Thoracic aorta (tissue), 2 donors: ENCODE data around the gene ABCC1. TPM values are rescaled to one million over a fixed set of nuclear protein-coding genes. Genes with fewer than 3 reads are reported as not detected.
"Not testable (repeated sequence)": the region's sequence is repeated elsewhere in the genome, so short reads cannot be mapped to it uniquely, and the experiment has no call there.

Source experiments
- ATAC-seq: fragments of 150-250 bp; one replicate; pipeline ENCODE4 v1.8.0; 2017; ENCODE audit warnings: low read depth; ENCODE audit not compliant: insufficient number of reproducible peaks, low FRiP score
- DNase-seq: peaks from one replicate; pipeline ENCODE4 v3.0.0-alpha.2; 2020; ENCODE audit warnings: low spot score
- H3K27ac ChIP-seq, 2 donors: fragments of 200-600 bp; sonication (generic); 1 replicate in 1 of 2; 2 replicates in 1 of 2; pipeline ENCODE4 v1.5.1; 2016; ENCODE audit warnings: mild to moderate bottlenecking in 2 of 2, moderate library complexity in 2 of 2
- H3K27me3 ChIP-seq: fragments of 200-600 bp; sonication (generic); replicated peaks from 2 replicates; pipeline ENCODE4 v1.6.0; 2016; ENCODE audit warnings: mild to moderate bottlenecking; ENCODE audit not compliant: insufficient read depth
- H3K36me3 ChIP-seq: fragments of 200-600 bp; sonication (generic); one replicate; pipeline ENCODE4 v1.5.1; 2016
- H3K4me1 ChIP-seq, 2 donors: fragments of 200-600 bp; sonication (generic); 1 replicate in 1 of 2; 2 replicates in 1 of 2; pipeline versions ENCODE4 v1.5.1 to v1.6.0; 2016; ENCODE audit warnings: low read depth in 2 of 2, mild to moderate bottlenecking in 1 of 2; ENCODE audit not compliant: control insufficient read depth in 1 of 2
- H3K4me3 ChIP-seq: fragments of 200-600 bp; sonication (generic); 2 replicates; pipeline ENCODE4 v1.5.1; 2016; ENCODE audit warnings: mild to moderate bottlenecking
- H3K9me3 ChIP-seq: fragments of 200-600 bp; sonication (generic); 2 replicates; pipeline ENCODE4 v1.5.1; 2016
- total RNA-seq, 2 donors: library from RNA; depleted of rRNA; stranded (reverse); fragments of >200 nt; gene quantifications; one replicate each; pipeline versions ENCODE4 v1.1.0 to v1.2.3, GENCODE V29; 2016
- TF ChIP-seq, protein P1 (sequence below): fragments of 200-600 bp; sonication (generic); IDR thresholded peaks from one replicate; pipeline ENCODE4 v1.5.1; 2019; ENCODE audit warnings: antibody characterized with exemption

Gene ABCC1
- total RNA-seq, 2 donors from 2014 or later: 89.2 to 94.9 TPM

DNA sequence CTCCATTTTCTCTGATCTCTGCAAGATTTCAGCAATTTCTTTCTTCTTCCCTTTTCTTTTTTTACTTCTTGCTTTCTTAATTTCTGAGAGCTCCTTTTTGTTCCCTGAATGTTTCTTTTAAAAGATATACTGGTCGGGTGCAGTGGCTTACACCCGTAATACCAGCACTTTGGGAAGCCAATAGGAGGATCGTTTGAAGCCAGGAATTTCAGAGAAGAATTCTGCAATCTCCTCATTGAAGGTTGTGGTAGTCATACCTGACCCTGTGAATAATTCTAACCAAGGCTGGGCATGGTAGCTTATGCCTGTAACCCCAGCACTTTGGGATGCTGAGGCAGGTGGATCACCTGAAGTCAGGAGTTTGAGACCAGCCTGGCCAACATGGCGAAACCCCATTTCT, 15.6 kb upstream of the ABCC1 start:
- H3K4me3 ChIP-seq: no peak overlapping the region
- H3K4me1 ChIP-seq: no peaks in the 10 kb centered on the region
- TF ChIP-seq, protein P1, sequence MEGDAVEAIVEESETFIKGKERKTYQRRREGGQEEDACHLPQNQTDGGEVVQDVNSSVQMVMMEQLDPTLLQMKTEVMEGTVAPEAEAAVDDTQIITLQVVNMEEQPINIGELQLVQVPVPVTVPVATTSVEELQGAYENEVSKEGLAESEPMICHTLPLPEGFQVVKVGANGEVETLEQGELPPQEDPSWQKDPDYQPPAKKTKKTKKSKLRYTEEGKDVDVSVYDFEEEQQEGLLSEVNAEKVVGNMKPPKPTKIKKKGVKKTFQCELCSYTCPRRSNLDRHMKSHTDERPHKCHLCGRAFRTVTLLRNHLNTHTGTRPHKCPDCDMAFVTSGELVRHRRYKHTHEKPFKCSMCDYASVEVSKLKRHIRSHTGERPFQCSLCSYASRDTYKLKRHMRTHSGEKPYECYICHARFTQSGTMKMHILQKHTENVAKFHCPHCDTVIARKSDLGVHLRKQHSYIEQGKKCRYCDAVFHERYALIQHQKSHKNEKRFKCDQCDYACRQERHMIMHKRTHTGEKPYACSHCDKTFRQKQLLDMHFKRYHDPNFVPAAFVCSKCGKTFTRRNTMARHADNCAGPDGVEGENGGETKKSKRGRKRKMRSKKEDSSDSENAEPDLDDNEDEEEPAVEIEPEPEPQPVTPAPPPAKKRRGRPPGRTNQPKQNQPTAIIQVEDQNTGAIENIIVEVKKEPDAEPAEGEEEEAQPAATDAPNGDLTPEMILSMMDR: no peak
- DNase-seq (no peak), ATAC-seq (no peak)
- H3K9me3 ChIP-seq: no peaks in the 10 kb centered on the region
- H3K36me3 ChIP-seq: no peaks in the 10 kb centered on the region
- H3K27ac ChIP-seq: no peak overlapping the region
- H3K27me3 ChIP-seq: no peaks in the 10 kb centered on the region

DNA sequence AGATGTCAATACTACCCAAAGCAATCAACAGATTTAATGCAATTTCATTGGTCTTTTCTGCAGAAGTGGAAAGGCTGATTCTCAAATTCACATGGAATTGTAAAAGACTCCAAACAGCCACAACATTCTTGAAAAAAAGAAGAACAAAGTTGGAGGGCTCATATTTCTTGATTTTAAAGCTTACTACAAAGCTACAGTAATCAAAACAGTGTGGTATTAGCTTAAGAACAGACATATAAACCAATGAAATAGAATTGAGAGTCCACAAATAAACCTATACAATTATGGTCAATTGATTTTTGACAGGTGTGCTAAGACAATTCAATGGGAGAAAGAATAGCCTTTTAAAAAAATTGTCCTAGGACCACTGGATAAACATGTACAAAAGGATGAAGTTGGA, 14.4 kb upstream of the ABCC1 start:
- TF ChIP-seq, protein P1: no peak
- H3K27me3 ChIP-seq: no peaks in the 10 kb centered on the region
- no peaks in the 10 kb centered on the region for H3K9me3 ChIP-seq
- H3K4me1 ChIP-seq: no peaks in the 10 kb centered on the region
- ATAC-seq (no peak), DNase-seq (no peak)
- no peak overlapping the region for H3K27ac ChIP-seq
- H3K36me3 ChIP-seq: no peaks in the 10 kb centered on the region
- no peak overlapping the region for H3K4me3 ChIP-seq

DNA sequence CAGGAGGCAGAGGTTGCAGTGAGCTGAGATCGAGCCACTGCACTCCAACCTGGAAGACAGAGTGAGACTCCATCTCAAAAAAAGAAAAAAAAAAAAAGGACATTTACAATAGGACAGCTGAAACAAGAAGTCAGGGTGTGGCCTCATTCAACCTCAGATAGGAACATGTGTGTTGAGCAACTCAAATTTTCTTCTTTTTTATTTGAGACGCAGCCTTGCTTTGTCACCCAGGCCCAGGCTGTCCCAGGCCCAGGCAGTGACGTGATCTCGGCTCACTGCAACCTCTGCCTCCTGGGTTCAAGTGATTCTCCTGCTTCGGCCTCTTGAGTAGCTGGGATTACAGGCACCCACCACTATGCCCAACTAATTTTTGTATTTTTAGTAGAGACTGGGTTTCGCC, 12.6 kb upstream of the ABCC1 start:
- not testable (repeated sequence) for H3K36me3 ChIP-seq, H3K9me3 ChIP-seq, H3K4me3 ChIP-seq, DNase-seq, H3K27ac ChIP-seq, ATAC-seq, H3K27me3 ChIP-seq, H3K4me1 ChIP-seq

DNA sequence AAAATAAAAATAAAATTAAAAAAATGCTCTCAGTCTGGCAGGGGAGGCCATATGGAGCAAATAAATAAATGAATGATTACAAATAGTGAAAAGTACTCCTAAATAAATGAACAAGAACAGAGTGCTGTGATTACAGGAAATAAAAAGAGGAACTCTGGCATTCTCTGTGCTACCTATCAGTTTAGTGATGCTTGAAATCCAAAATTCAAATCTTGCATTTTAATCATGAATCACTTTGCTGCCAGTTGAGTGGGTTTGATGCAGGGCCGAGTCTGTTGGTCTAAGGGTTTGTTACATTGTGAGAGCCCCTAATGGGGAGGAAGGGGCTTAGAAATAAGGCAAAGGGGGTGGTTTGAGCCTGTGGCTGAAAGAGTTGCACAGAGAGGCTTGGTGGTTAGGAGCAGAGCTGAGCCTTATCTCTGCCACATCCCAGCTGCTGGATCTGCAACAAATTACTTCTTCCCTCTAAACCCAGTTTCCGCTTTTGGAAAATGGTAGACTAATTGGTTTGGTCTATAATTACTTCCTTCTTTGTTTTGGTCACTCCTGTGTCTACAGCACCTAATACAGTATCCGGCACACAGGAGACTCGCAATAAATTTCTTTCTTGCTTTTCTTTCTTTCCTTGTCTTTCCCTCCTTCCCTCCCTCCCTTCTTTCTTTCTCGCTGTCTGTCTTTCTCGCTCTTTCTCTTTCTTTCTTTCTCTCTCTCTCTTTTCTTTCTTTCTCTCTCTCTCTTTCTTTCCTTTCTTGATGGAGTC, 6.3 kb upstream of the ABCC1 start:
- Histone ChIP-seq H3K36me3 (no peaks in the 10 kb centered on the region), H3K9me3 (no peaks in the 10 kb centered on the region), H3K4me3 (no peak overlapping the region), H3K27me3 (no peaks in the 10 kb centered on the region), H3K27ac (no peak overlapping the region), H3K4me1 (peaks cover 5 to 15% of the 10 kb centered on the region in 2 donors)
- DNase-seq: no peak
- TF ChIP-seq, protein P1: no peak
- no peak for ATAC-seq

DNA sequence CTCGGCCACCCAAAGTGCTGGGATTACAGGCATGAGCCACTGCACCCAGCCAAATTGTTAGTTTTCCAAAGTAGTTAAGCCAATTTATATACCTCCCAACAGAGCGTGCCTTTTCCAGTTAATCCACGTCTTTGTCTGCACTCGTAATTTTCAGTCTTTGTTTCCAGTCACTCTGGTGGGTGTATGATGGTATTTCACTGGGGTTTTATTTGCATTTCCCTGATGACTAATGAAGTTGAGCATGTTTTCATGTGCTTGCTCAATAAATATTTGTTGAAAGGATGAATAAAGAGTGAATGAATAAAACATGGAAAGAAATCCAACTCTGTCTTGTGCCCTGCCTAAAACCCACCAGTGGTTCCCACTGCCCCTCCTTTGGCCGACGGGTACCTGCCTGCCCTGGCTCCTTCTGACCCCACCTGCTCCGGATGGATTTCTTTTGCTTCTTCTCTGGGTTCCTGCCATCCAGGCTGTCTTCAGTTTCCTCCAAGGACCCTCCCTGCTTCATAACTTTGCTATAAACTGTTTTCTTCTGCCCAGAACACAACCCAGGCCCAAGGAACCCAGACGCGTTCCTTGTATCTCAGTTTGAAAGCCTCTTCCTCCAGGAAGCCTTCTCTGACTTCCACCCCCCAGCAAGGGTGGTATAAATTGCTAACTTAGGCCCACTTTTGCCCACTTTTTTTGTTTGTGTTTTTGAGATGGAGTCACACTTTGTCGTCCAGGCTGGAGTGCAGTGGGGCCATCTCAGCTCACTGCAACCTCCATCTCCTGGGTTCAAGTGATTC, 3.0 kb upstream of the ABCC1 start:
- Histone ChIP-seq H3K27me3 (no peaks in the 10 kb centered on the region), H3K4me3 (no peak overlapping the region), H3K4me1 (peaks cover 7 to 28% of the 10 kb centered on the region in 2 donors), H3K27ac (peak overlapping the region; percentile 76 to 78), H3K9me3 (no peaks in the 10 kb centered on the region), H3K36me3 (no peaks in the 10 kb centered on the region)
- DNase-seq (no peak), ATAC-seq (peak; percentile 67)
- TF ChIP-seq, protein P1: peak; percentile 14
